Retinal pigment epithelial cell (primary cell): ENCODE results near the gene FBXL7.

Source experiments
- DNase-seq: peaks from one replicate; pipeline ENCODE4 v3.0.0-alpha.2; 2010; ENCODE audit warnings: low read depth
- H3K4me3 ChIP-seq: 2 replicates; pipeline ENCODE4 v1.5.1; 2011; ENCODE audit warnings: mild to moderate bottlenecking, low read length, control low read depth, moderate library complexity
- TF ChIP-seq, protein P1 (sequence below): conservative IDR thresholded peaks from 2 replicates; pipeline ENCODE4 v1.5.1; 2011; ENCODE audit warnings: low read depth, low read length, control low read depth, inconsistent platforms

FBXL7 gene

DNA sequence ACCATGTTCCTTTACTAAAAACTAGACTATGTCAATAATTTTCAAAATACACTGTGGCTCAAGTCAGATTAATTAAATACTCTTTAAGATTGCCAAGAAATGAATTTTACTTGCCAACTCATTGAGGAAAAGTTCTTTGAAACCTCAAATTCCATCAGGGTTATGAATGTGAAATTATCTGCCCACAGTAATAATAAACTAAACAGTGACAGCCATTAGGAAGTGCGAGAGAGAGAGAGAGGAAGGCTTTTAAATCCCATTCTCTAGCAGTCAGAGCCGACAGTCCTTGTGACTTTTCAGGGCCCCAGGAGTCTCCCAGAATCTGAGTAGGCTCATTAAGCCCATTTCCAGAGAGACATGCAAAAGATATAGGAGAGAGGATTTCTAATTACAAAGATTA is 443.5 kb downstream of the FBXL7 start:
- DNase-seq, result no peak
- no peak overlapping the region for H3K4me3 ChIP-seq
- TF ChIP-seq, protein P1, sequence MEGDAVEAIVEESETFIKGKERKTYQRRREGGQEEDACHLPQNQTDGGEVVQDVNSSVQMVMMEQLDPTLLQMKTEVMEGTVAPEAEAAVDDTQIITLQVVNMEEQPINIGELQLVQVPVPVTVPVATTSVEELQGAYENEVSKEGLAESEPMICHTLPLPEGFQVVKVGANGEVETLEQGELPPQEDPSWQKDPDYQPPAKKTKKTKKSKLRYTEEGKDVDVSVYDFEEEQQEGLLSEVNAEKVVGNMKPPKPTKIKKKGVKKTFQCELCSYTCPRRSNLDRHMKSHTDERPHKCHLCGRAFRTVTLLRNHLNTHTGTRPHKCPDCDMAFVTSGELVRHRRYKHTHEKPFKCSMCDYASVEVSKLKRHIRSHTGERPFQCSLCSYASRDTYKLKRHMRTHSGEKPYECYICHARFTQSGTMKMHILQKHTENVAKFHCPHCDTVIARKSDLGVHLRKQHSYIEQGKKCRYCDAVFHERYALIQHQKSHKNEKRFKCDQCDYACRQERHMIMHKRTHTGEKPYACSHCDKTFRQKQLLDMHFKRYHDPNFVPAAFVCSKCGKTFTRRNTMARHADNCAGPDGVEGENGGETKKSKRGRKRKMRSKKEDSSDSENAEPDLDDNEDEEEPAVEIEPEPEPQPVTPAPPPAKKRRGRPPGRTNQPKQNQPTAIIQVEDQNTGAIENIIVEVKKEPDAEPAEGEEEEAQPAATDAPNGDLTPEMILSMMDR, result no peak

GRCh38 chr5:15946026-15946425 is 446.0 kb downstream of the FBXL7 start:
- TF ChIP-seq, protein P1, result no peak
- no peak overlapping the region for H3K4me3 ChIP-seq

GRCh38 chr5:15948190-15948589 is 448.2 kb downstream of the FBXL7 start:
- H3K4me3 ChIP-seq, result no peak overlapping the region
- TF ChIP-seq, protein P1, result no peak
- DNase-seq, result no peak

More at GRCh38 chr5:15946026-15946425, 446.0 kb downstream of the FBXL7 start:
- no peak for DNase-seq

GRCh38 chr5:15951126-15951525 is 451.1 kb downstream of the FBXL7 start:
- no peak overlapping the region for H3K4me3 ChIP-seq
- TF ChIP-seq, protein P1, result no peak
- no peak for DNase-seq

DNA sequence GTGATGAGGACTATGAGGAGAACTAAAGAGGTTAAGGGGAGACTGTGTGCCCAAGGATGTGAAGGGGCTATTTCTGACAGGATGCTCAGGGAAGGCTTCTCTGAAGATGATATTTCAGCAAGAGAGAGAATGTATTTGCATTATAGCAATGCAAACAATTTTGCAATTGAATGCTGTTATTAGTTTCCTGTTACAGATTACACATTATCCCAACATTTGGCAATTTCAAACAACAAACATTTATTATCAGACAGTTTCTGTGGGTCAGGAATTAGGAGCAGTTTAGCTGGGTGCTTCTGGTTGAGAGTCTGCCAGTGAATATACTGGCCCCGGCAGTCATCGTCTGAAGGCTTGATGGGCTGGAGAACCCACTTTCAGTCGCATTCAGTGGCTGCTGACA is 451.6 kb downstream of the FBXL7 start:
- TF ChIP-seq, protein P1, result no peak
- no peak overlapping the region for H3K4me3 ChIP-seq
- no peak for DNase-seq

DNA sequence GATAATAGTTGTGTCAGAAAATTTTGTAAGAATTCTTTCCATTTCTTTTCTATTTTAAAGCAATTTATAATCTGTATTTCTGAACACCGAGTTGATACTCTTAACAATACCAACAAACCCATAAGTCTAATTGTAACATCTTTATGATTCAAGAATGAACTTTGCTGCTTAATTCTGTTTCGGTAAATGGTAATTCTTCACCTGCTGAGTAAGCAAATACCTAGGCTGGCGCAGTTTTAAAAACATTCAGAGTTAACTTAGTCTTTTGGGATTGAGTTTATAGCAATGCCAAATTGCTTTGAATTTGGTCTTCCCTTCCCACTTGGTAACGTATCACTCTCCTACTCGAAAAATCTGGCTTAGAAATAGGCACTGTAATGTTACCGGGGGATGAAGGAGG is 456.6 kb downstream of the FBXL7 start:
- TF ChIP-seq, protein P1, result no peak
- no peak for DNase-seq
- no peak overlapping the region for H3K4me3 ChIP-seq

- no peak overlapping the region for H3K4me3 ChIP-seq
- DNase-seq, result no peak
- TF ChIP-seq, protein P1, result no peak
Observed at GRCh38 chr5:15957124-15957523, 457.1 kb downstream of the FBXL7 start.
